ENCODE data around the gene PC. TPM values are rescaled to one million over a fixed set of nuclear protein-coding genes. Genes with fewer than 3 reads are reported as not detected.

The PC gene
- polyA plus RNA-seq, 3 donors, result 4.6 to 7.1 (median 6.0) TPM

- no peak overlapping the region for H3K9ac ChIP-seq (ENCODE audit: insufficient read depth, low read length, poor library complexity, severe bottlenecking)
- H3K4me2 ChIP-seq (replicated peaks; ENCODE audit: extremely low read depth, low read length, poor library complexity, severe bottlenecking), result no peak overlapping the region
- H3K4me1 Mint-ChIP-seq, result peaks cover 3% of the 10 kb centered on the region
- no peak overlapping the region for H3K27ac ChIP-seq (ENCODE audit: low read depth in 1 of 2, low read length in 2 of 2)
- 96% methylated on average over 2 of the region's 3 CpGs for WGBS (ENCODE audit: insufficient coverage)
- no peak for DNase-seq
- H3K27me3 ChIP-seq (ENCODE audit: control insufficient read depth in 2 of 2, insufficient read depth in 2 of 2, low read length in 2 of 2), result no peaks in the 10 kb centered on the region
- H2AFZ ChIP-seq (ENCODE audit: insufficient read depth, low read depth, low read length, poor library complexity, severe bottlenecking), result no peak overlapping the region
- no peaks in the 10 kb centered on the region for H3K9me3 Mint-ChIP-seq
- no peaks in the 10 kb centered on the region for H3K36me3 ChIP-seq (replicated peaks in 1 of 2; ENCODE audit: control insufficient read depth in 1 of 2, insufficient read depth in 2 of 2, low read length in 2 of 2)
- H3K27me3 Mint-ChIP-seq (ENCODE audit: low read depth in 3 of 3), result peaks cover 2 to 15% (median 7%) of the 10 kb centered on the region in 3 donors
- no peaks in the 10 kb centered on the region for H3K79me2 ChIP-seq (ENCODE audit: insufficient read depth, low read length)
- no peak overlapping the region for H3K4me3 ChIP-seq (replicated peaks in 1 of 3; ENCODE audit: low read depth in 2 of 3, low read length in 3 of 3)
- H3K9me3 ChIP-seq (replicated peaks in 1 of 2; ENCODE audit: control insufficient read depth in 1 of 2, insufficient read depth in 1 of 2, low read length in 2 of 2), result no peaks in the 10 kb centered on the region
- no peak overlapping the region for H3K4me3 Mint-ChIP-seq
- H3K27ac Mint-ChIP-seq, result no peak overlapping the region
- H3K36me3 Mint-ChIP-seq, result no peaks in the 10 kb centered on the region
- no peaks in the 10 kb centered on the region for H3K4me1 ChIP-seq (ENCODE audit: control insufficient read depth in 1 of 2, insufficient read depth in 2 of 2, low read length in 2 of 2)
- no peak for TF ChIP-seq CTCF (IDR thresholded peaks at IDR 0.05)
- intact Hi-C loops (cut with micrococcal nuclease), result no loop called here
- H4K20me1 ChIP-seq (ENCODE audit: insufficient read depth, low read length), result no peaks in the 10 kb centered on the region
Measured at GRCh38 chr11:66932543-66932942, 25.6 kb downstream of the PC start.

- 71% methylated on average over 4 of the region's 4 CpGs for WGBS (ENCODE audit: insufficient coverage)
- H3K9ac ChIP-seq (ENCODE audit: insufficient read depth, low read length, poor library complexity, severe bottlenecking), result no peak overlapping the region
- no peak overlapping the region for H3K4me2 ChIP-seq (replicated peaks; ENCODE audit: extremely low read depth, low read length, poor library complexity, severe bottlenecking)
- no peak overlapping the region for H3K4me3 Mint-ChIP-seq
- H3K9me3 ChIP-seq (replicated peaks in 1 of 2; ENCODE audit: control insufficient read depth in 1 of 2, insufficient read depth in 1 of 2, low read length in 2 of 2), result no peaks in the 10 kb centered on the region
- peaks cover 2 to 11% (median 4%) of the 10 kb centered on the region in 3 donors for H3K27me3 Mint-ChIP-seq (ENCODE audit: low read depth in 3 of 3)
- H3K79me2 ChIP-seq (ENCODE audit: insufficient read depth, low read length), result no peaks in the 10 kb centered on the region
- peak overlapping the region in 1 of 7 donors; percentile 21 for H3K27ac Mint-ChIP-seq
- no peaks in the 10 kb centered on the region for H3K27me3 ChIP-seq (ENCODE audit: control insufficient read depth in 2 of 2, insufficient read depth in 2 of 2, low read length in 2 of 2)
- DNase-seq, result no peak
- H3K27ac ChIP-seq (ENCODE audit: low read depth in 1 of 2, low read length in 2 of 2), result no peak overlapping the region
- TF ChIP-seq CTCF (IDR thresholded peaks at IDR 0.05), result no peak
- intact Hi-C loops (cut with micrococcal nuclease), result no loop called here
- H3K4me1 ChIP-seq (ENCODE audit: control insufficient read depth in 1 of 2, insufficient read depth in 2 of 2, low read length in 2 of 2), result no peaks in the 10 kb centered on the region
- no peaks in the 10 kb centered on the region for H4K20me1 ChIP-seq (ENCODE audit: insufficient read depth, low read length)
- no peaks in the 10 kb centered on the region for H3K36me3 Mint-ChIP-seq
- peaks cover 0 to 5% (median 2%) of the 10 kb centered on the region in 7 donors for H3K9me3 Mint-ChIP-seq
- H3K4me3 ChIP-seq (replicated peaks in 1 of 3; ENCODE audit: low read depth in 2 of 3, low read length in 3 of 3), result no peak overlapping the region
- H2AFZ ChIP-seq (ENCODE audit: insufficient read depth, low read depth, low read length, poor library complexity, severe bottlenecking), result no peak overlapping the region
- peaks cover 3% of the 10 kb centered on the region for H3K4me1 Mint-ChIP-seq
- no peaks in the 10 kb centered on the region for H3K36me3 ChIP-seq (replicated peaks in 1 of 2; ENCODE audit: control insufficient read depth in 1 of 2, insufficient read depth in 2 of 2, low read length in 2 of 2)
Measured at GRCh38 chr11:66929753-66930152, 28.4 kb downstream of the PC start.
